ENCODE measurements around the gene TTC21A. TPM values are rescaled to one million over a fixed set of nuclear protein-coding genes. Genes with fewer than 3 reads are reported as not detected.

TTC21A gene
- total and polyA plus RNA-seq, 10 of the 15 experiments (the other 5 are each of a cell fraction or from before 2014, with no cell fraction given) = 0.62 to 3.2 (median 1.2) TPM

DNA sequence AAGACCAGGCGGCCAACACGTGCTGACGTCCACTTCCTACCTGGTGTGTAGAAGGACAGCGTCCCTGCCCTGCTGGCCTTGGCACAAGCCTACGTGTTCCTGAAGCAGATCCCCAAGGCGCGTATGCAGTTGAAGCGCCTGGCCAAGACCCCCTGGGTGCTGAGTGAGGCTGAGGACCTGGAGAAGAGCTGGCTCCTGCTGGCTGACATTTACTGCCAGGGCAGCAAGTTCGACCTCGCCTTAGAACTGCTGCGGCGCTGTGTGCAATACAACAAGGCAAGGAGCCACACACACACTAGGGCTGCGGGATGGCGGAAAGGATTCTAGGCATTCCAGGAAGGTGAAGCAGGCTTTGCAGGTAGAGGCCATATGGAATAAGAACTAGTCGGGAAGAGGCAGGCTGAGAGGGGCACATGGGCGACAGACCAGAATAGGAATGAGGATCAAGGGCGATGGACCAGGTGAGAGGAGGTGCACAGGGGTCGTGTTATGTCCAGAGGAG lies 30.0 kb downstream of the TTC21A start:
- peaks cover 6 to 8% of the 10 kb centered on the region in 2 experiments; a peak in 3 of 4 replicates for H3K36me3 ChIP-seq (ENCODE audit: control insufficient read depth in 2 of 2, insufficient read depth in 2 of 2, low read length in 1 of 2)
- H3K27me3 ChIP-seq (replicated peaks in 1 of 2; ENCODE audit: control insufficient read depth in 2 of 2, insufficient read depth in 2 of 2, low read length in 1 of 2) = no peaks in the 10 kb centered on the region
- FAIRE-seq (no peak), DNase-seq (ENCODE audit: low read depth, low spot score) (no peak), ATAC-seq (no peak)
- SMC1A ChIA-PET (ENCODE audit: uncharacterized antibody, unreplicated experiment) = interaction anchor here (0.6 kb wide), 1 partner anchor 12 kb away, joined by 3 read pairs; no protein-coding TSS in a partner anchor
- H3K4me1 ChIP-seq (ENCODE audit: control insufficient read depth, insufficient read depth, low read length) = no peaks in the 10 kb centered on the region; the same call in 1 of the 2 replicates
- no peaks in the 10 kb centered on the region; the same call in 1 of the 2 replicates for H4K20me1 ChIP-seq (ENCODE audit: control insufficient read depth, insufficient read depth)
- in situ Hi-C loops (cut with MboI) = no loop called here
- RAD21 ChIA-PET (ENCODE audit: unreplicated experiment) = interaction anchor here (0.9 kb wide), 1 partner anchor 151 kb away, joined by 4 read pairs; no protein-coding TSS in a partner anchor
- no peak overlapping the region for H2AFZ ChIP-seq (ENCODE audit: control insufficient read depth, low read depth, low read length)
- intact Hi-C loops (cut with micrococcal nuclease; ENCODE audit: unreplicated experiment) = no loop called here
- BruUV-seq (replicated peaks) = no TSS peak
- no peak overlapping the region for H3K9ac ChIP-seq (ENCODE audit: control insufficient read depth, insufficient read depth, low read length)
- TF ChIP-seq POLR2A (IDR thresholded peaks at IDR 0.05; ENCODE audit: low read depth, low read length) (peak; percentile 15; the same call in 1 of the 2 replicates), SPI1 (IDR thresholded peaks at IDR 0.05; ENCODE audit: borderline replicate concordance, insufficient read depth, low read depth, low read length) (no peak)
- whole genome bisulfite sequencing (ENCODE audit: insufficient coverage, insufficient replicate concordance, low lambda C conversion rate, missing lambda C conversion rate) = 92% methylated on average over 17 of the region's 18 CpGs
- H3K79me2 ChIP-seq (ENCODE audit: control insufficient read depth, insufficient read depth, low read length) = no peaks in the 10 kb centered on the region
- H3K4me3 ChIP-seq = no peak overlapping the region
- H3K27ac ChIP-seq (ENCODE audit: control insufficient read depth, insufficient read depth) = no peak overlapping the region
- H3K4me2 ChIP-seq (ENCODE audit: control insufficient read depth, insufficient read depth) = no peak overlapping the region
- POLR2A ChIA-PET = interaction anchor here (0.6 kb wide), 1 partner anchor 9 kb away, joined by 3 read pairs; no protein-coding TSS in a partner anchor
- CTCF ChIA-PET = interaction anchor here (1.3 kb wide), 1 partner anchor 155 kb away, joined by 3 read pairs; no protein-coding TSS in a partner anchor
- no peaks in the 10 kb centered on the region for H3K9me3 ChIP-seq (replicated peaks; ENCODE audit: control insufficient read depth, insufficient read depth, low read length)

DNA sequence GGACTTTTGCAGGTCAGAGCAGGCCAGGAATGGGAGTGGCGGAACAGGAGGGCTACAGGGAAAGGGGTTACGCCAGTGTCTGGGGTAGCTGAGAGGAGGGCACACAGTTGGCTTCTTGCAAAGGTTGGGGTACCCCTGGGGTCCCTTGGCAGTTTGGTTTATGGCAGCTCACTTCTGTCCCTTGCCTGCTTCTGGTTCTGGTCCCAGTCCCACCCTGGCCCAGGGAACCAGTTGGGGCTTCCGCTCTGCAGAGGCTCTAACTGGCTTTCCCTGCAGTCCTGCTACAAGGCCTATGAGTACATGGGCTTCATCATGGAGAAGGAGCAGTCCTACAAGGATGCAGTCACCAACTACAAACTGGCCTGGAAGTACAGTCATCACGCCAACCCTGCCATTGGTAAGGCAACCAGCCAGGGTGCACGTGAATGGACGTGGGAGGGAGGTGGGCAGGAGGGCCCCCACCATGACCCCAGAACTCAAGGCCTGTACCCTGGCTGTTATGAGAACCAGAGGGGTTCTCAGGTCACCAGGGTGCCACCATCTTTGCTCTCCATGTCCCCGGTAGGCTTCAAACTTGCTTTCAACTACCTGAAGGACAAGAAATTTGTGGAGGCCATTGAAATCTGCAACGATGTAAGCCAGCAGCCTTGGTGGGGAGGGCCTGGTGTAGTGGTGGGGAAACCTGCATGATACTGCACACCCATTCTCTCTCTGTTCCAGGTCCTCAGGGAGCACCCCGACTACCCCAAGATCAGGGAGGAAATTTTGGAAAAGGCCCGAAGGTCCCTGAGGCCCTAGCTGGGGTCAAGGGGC lies 30.7 kb downstream of the TTC21A start:
- peaks cover 3% of the 10 kb centered on the region for H3K79me2 ChIP-seq (ENCODE audit: control insufficient read depth, insufficient read depth, low read length)
- in situ Hi-C loops (cut with MboI) = no loop called here
- H2AFZ ChIP-seq (ENCODE audit: control insufficient read depth, low read depth, low read length) = no peak overlapping the region
- H3K9ac ChIP-seq (ENCODE audit: control insufficient read depth, insufficient read depth, low read length) = no peak overlapping the region
- peaks cover 9 to 15% of the 10 kb centered on the region in 2 experiments for H3K36me3 ChIP-seq (ENCODE audit: control insufficient read depth in 2 of 2, insufficient read depth in 2 of 2, low read length in 1 of 2)
- WGBS (ENCODE audit: insufficient coverage, insufficient replicate concordance, low lambda C conversion rate, missing lambda C conversion rate) = 86% methylated on average over 10 of the region's 10 CpGs
- ATAC-seq = no peak
- DNase-seq (ENCODE audit: low read depth, low spot score) = no peak
- ChIA-PET POLR2A (interaction anchor here (0.6 kb wide), 1 partner anchor 9 kb away, joined by 3 read pairs; no protein-coding TSS in a partner anchor), RAD21 (ENCODE audit: unreplicated experiment) (interaction anchor here (0.9 kb wide), 1 partner anchor 150 kb away, joined by 4 read pairs; no protein-coding TSS in a partner anchor), SMC1A (ENCODE audit: uncharacterized antibody, unreplicated experiment) (interaction anchor here (0.6 to 1.2 kb wide), 2 partner anchors 12 to 13 kb away, joined by 3 read pairs; no protein-coding TSS in a partner anchor), CTCF (interaction anchor here (0.6 to 0.7 kb wide), 3 partner anchors 11 to 399 kb away, joined by 3 to 5 read pairs (median 3); no protein-coding TSS in a partner anchor)
- no TSS peak for BruUV-seq (replicated peaks)
- H3K27ac ChIP-seq (ENCODE audit: control insufficient read depth, insufficient read depth) = no peak overlapping the region
- no peaks in the 10 kb centered on the region; the same call in 1 of the 2 replicates for H4K20me1 ChIP-seq (ENCODE audit: control insufficient read depth, insufficient read depth)
- intact Hi-C loops (cut with micrococcal nuclease; ENCODE audit: unreplicated experiment) = no loop called here
- H3K4me1 ChIP-seq (ENCODE audit: control insufficient read depth, insufficient read depth, low read length) = no peaks in the 10 kb centered on the region; the same call in 1 of the 2 replicates
- H3K4me2 ChIP-seq (ENCODE audit: control insufficient read depth, insufficient read depth) = no peak overlapping the region
- H3K9me3 ChIP-seq (replicated peaks; ENCODE audit: control insufficient read depth, insufficient read depth, low read length) = no peaks in the 10 kb centered on the region
- TF ChIP-seq CHD1 (IDR thresholded peaks at IDR 0.05; ENCODE audit: low read depth, low read length) (no peak), CBFB (IDR thresholded peaks at IDR 0.05; ENCODE audit: low read depth) (no peak), POLR2AphosphoS2 (IDR thresholded peaks at IDR 0.05; ENCODE audit: low read depth, low read length) (0 out of 2 replicates have a peak, but pooled peaks have one; percentile 61), KAT2A (conservative IDR thresholded peaks at IDR 0.05; ENCODE audit: control insufficient read depth, low read depth, low read length) (no peak), POU2F2 (IDR thresholded peaks at IDR 0.05; ENCODE audit: borderline replicate concordance, low read depth, low read length) (no peak)
- TF ChIP-seq, protein P1, sequence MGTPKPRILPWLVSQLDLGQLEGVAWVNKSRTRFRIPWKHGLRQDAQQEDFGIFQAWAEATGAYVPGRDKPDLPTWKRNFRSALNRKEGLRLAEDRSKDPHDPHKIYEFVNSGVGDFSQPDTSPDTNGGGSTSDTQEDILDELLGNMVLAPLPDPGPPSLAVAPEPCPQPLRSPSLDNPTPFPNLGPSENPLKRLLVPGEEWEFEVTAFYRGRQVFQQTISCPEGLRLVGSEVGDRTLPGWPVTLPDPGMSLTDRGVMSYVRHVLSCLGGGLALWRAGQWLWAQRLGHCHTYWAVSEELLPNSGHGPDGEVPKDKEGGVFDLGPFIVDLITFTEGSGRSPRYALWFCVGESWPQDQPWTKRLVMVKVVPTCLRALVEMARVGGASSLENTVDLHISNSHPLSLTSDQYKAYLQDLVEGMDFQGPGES (IDR thresholded peaks at IDR 0.05) = no peak
- H3K27me3 ChIP-seq (replicated peaks in 1 of 2; ENCODE audit: control insufficient read depth in 2 of 2, insufficient read depth in 2 of 2, low read length in 1 of 2) = no peaks in the 10 kb centered on the region
- no peak for FAIRE-seq
- no peak overlapping the region for H3K4me3 ChIP-seq
